ENCODE measurements around the gene NOX3.

NOX3 gene

DNA sequence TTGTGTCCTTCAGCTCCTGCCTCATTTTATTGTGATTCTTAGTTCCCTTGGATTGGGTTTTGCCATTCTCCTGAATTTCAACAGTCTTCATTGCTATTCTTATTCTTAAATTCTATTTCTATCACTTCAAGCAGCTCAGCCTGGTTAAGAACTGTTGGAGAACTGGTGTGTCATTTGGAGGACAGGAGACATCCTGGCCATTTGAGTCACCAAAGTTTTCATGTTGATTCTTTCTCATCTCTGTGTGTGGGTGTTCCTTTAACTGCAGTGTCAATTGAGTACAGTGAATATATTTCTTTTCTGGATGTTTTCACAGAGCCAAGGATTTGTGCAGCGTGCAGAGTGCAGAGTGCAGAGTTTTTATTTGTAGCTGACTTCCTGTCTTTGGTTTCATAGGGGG, 107.8 kb downstream of the NOX3 start:
- H3K4me1 Mint-ChIP-seq: no peaks in the 10 kb centered on the region
- H3K4me3 Mint-ChIP-seq: no peak overlapping the region

DNA sequence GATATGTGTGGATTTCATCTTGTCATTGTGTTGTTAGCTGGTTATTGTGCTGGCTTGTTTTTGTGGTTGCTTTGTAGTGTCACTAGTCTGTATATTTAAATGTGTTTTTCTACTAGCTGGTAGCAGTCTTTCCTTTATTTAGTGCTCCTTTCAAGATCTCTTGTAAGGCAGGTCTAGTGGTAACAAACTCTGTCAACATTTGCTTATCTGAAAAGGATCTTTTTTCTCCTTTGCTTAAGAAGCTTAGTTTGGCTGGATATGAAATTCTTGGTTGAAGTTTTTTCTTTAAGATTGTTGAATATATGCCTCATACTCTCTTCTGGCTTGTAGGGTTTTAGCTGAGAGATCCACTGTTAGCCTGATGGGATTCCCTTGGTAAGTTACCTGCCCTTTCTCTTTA, 108.7 kb downstream of the NOX3 start:
- H3K27ac Mint-ChIP-seq: no peak overlapping the region
- H3K4me1 Mint-ChIP-seq: no peaks in the 10 kb centered on the region

More for the DNA sequence above, 107.8 kb downstream of the NOX3 start:
- Mint-ChIP-seq H3K27me3 (ENCODE audit: low read depth) (no peaks in the 10 kb centered on the region), H3K9me3 (peaks cover 40% of the 10 kb centered on the region), H3K36me3 (ENCODE audit: low read depth) (no peaks in the 10 kb centered on the region), H3K27ac (no peak overlapping the region)
- TF ChIP-seq, protein P1, sequence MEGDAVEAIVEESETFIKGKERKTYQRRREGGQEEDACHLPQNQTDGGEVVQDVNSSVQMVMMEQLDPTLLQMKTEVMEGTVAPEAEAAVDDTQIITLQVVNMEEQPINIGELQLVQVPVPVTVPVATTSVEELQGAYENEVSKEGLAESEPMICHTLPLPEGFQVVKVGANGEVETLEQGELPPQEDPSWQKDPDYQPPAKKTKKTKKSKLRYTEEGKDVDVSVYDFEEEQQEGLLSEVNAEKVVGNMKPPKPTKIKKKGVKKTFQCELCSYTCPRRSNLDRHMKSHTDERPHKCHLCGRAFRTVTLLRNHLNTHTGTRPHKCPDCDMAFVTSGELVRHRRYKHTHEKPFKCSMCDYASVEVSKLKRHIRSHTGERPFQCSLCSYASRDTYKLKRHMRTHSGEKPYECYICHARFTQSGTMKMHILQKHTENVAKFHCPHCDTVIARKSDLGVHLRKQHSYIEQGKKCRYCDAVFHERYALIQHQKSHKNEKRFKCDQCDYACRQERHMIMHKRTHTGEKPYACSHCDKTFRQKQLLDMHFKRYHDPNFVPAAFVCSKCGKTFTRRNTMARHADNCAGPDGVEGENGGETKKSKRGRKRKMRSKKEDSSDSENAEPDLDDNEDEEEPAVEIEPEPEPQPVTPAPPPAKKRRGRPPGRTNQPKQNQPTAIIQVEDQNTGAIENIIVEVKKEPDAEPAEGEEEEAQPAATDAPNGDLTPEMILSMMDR (IDR thresholded peaks at IDR 0.05; ENCODE audit: unreplicated experiment in 3 of 3): no peak

More for the DNA sequence above, 108.7 kb downstream of the NOX3 start:
- H3K27me3 Mint-ChIP-seq (ENCODE audit: low read depth): no peaks in the 10 kb centered on the region
- TF ChIP-seq, protein P1 (IDR thresholded peaks at IDR 0.05; ENCODE audit: unreplicated experiment in 3 of 3): no peak
- H3K36me3 Mint-ChIP-seq (ENCODE audit: low read depth): no peaks in the 10 kb centered on the region
- peaks cover 37% of the 10 kb centered on the region for H3K9me3 Mint-ChIP-seq
- no peak overlapping the region for H3K4me3 Mint-ChIP-seq

Measured in nephron (organoid).